Measurements from ENCODE around the gene GRM7.

- no peak for TF ChIP-seq CTCF (conservative IDR thresholded peaks at IDR 0.05; ENCODE audit: low read depth, low read length)
- no peak for TF ChIP-seq EZH2 (IDR thresholded peaks at IDR 0.05; ENCODE audit: low read length, unreplicated experiment)
These were observed 424.6 kb downstream of the GRM7 start for GRCh38 chr3:7285505-7285904.

Measured in PC-3 (cell line).